Measurements from ENCODE around the gene AGFG2.
A peak's percentile ranks its signal among the peaks of the same experiment; 100 is the strongest.
"Not testable (repeated sequence)": the region's sequence is repeated elsewhere in the genome, so short reads cannot be mapped to it uniquely, and the experiment has no call there.

The AGFG2 gene

DNA sequence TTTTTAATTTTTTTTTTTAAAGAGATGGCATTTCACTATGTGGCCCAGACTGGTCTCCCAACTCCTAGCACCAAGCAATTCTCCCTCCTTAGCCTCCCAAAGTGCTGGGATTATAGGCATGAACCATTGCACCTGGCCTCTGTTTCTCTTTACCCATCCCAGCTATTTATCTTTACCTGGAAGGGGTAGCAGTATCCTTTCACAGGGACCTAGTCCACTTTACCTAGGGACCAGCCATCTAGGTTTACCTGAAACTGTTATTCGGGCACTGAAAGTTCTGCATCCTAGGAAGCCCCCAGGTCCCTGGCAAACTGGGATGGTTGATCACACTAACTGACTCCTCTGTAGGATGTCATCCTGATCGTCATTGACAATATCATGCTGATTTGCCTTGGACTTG, 21.7 kb upstream of the AGFG2 start:
- intact Hi-C loops (cut with DNase I): no loop called here
- DNase-seq: no peak

DNA sequence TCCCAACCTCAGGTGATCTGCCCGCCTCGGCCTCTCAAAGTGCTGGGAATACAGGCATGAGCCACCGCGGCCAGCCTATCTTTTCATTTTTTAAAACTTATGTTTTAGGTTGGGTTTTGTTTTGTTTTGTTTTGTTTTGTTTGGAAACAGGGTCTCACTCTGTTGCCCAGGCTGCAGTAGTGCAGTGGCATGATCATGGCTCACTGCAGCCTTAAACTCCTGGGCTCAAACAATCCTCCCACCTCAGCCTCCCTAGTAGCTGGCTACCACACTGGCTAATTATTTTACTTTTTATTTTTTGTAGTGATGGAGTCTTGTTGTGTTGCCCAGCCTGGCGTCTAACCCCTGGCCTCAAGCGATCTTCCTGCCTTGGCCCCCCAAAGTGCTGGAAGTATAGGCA, 19.4 kb upstream of the AGFG2 start:
- peak in 1 of 10 donors; percentile 32 for DNase-seq
- intact Hi-C loops (cut with DNase I): no loop called here

DNA sequence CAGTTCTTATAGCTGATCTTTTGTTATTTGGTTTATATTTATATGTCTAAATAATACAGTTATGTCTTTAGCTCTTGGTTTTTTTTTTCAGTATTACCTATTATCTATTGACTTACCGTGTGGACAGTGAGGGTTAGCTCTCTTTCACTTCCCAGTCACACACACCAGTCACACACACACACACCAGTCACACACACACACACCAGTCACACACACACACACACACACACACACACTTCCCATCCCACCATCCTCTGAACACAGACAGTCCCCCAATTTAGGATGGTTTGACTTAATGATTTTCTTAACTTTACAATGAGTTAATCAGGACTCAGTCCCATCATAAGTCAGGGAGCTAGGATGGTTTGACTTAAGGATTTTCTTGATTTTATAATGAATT, 18.9 kb upstream of the AGFG2 start:
- intact Hi-C loops (cut with DNase I): no loop called here
- no peak for DNase-seq

DNA sequence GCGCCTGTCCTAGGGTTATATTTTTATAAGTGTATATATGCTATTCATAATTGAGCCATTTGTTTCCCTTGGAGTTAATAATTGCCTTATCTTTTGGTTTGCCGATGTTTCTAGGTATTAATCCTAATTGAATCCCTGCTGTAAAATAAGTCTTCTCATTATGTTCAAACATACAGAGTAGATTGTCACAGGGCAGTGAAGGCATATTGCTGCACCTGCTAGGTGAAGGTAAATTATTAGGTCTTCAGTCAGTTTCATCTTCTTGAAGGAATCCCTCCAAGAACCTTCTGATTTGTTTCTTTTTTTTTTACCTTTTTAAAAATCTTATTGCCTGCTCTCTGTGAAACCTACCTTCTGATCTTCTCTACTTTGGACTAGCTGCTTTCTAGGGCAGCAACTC, 17.9 kb upstream of the AGFG2 start:
- intact Hi-C loops (cut with DNase I): no loop called here
- DNase-seq: no peak

DNA sequence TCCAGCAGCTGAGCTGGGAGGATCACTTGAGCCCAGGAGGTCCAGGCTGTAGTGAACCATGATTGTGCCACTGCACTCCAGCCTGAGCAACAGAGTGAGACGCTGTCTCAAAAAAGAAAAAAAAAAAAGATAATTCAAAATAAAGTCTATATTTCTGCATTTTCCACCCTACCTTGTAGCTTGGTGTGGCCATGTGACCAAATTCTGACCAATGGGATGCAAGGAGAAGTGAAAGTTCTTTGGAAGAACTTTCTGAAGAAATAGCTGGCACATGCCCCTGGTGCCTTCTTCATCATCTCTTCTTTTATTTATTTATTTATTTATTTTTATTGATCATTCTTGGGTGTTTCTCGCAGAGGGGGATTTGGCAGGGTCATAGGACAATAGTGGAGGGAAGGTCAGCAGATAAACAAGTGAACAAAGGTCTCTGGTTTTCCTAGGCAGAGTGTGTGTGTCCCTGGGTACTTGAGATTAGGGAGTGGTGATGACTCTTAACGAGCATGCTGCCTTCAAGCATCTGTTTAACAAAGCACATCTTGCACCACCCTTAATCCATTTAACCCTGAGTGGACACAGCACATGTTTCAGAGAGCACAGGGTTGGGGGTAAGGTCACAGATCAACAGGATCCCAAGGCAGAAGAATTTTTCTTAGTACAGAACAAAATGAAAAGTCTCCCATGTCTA, 17.0 kb upstream of the AGFG2 start:
- peak in 1 of 10 donors; percentile 7 for DNase-seq
- intact Hi-C loops (cut with DNase I): not testable (repeated sequence)

DNA sequence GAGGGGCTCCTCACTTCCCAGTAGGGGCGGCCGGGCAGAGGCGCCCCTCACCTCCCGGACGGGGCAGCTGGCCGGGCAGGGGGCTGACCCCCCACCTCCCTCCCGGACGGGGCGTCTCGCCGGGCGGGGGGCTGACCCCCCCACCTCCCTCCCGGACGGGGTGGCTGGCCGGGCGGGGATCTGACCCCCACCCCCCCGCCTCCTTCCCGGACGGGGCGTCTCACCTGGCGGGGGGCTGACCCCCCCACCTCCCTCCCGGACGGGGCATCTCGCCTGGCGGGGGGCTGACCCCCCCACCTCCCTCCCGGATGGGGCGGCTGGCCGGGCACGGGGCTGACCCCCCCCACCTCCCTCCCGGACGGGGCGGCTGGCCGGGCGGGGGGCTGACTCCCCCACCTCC, 15.8 kb upstream of the AGFG2 start:
- intact Hi-C loops (cut with DNase I): not testable (repeated sequence)
- peak in 1 of 10 donors; percentile 7 for DNase-seq

DNA sequence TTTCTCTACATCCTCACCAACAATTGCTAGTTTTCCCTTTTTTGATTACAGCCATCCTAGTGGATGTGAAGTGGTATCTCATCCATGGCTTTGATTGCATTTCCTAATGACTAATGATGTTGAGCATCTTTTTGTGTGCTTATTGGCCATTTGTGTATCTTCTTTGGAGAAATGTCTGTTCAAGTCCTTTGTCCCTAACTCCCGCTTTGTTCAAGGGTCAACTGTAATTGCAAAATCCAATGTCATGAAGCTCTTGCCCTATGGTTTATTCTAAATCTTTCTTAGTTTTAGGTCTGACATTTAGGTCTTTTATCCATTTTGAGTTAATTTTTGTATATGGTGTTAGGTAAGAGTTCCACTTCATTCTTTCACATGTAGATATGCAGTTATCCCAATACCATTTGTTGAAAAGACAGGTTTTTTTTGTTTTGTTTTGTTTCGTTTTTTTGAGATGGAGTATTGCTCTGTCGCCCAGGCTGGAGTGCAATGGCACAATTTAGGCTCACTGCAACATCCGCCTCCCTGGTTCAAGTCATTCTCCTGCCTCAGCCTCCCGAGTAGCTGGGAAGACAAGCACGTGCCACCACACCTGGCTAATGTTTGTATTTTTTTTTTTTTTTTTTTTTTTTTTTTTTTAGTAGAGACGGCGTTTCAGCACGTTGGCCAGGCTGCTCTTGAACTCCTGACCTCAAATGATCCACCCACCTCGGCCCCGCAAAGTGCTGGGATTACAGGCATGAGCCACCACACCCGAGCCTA, 10.7 kb upstream of the AGFG2 start:
- DNase-seq: peak in 1 of 10 donors; percentile 15
- intact Hi-C loops (cut with DNase I): not testable (repeated sequence)

DNA sequence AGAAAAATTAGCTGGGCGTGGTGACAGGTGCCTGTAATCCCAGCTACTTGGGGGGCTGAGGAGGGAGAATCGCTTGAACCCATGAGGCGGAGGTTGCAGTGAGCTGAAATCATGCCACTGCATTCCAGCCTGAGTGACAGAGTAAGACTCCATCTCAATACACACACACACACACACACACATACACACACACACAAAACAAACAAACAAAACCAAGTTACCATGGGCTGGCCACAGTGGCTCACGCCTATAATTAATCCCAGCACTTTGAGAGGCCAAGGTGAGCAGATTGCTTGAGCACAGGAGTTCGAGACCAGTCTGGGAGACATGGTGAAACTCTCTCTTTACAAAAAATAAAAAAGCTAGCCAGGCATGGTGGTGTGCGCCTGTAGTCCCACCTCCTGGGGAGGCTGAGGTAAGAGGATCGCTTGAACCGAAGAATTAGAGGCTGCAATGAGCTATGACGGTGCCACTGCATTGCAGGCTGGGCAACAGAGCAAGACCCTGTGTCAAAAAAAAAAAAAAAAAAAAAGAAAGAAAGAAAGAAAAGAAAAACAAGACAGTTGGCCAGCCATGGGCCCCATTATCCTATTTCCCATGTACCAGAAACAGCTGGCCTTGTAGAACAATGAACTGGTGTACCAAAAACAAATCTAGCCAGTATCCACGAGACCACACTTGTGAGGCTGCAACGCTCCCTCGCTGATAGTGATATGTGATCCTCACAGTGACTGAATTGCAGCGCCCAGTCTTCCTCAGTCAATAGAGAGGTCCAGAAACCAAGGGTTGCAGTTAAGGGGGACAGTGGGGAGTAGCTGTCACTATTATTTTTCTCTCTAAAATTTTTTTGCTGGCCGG, 6.6 kb upstream of the AGFG2 start:
- intact Hi-C loops (cut with DNase I): no loop called here

DNA sequence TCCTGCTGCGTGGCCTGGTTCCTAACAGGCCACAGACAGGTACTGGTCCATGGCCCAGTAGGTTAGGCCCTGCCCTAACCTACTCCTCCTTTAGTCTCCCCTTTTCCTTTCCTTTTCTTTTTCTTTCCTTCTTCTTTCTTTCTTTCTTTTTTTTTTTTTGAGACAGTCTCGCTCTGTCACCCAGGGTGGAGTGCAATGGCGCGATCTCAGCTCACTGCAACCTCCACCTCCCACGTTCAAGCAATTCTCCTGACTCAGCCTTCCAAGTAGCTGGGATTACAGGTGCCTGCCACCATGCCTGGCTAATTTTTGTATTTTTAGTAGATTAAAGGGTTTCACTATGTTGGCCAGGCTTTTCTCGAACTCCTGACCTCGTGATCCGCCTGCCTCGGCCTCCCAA, 3.0 kb upstream of the AGFG2 start:
- intact Hi-C loops (cut with DNase I): loop anchor here (5.0 kb wide), 1 partner anchor 44 kb away; no protein-coding TSS in a partner anchor
- not testable (repeated sequence) for DNase-seq

More for the DNA sequence above, 6.6 kb upstream of the AGFG2 start:
- DNase-seq: no peak

DNA sequence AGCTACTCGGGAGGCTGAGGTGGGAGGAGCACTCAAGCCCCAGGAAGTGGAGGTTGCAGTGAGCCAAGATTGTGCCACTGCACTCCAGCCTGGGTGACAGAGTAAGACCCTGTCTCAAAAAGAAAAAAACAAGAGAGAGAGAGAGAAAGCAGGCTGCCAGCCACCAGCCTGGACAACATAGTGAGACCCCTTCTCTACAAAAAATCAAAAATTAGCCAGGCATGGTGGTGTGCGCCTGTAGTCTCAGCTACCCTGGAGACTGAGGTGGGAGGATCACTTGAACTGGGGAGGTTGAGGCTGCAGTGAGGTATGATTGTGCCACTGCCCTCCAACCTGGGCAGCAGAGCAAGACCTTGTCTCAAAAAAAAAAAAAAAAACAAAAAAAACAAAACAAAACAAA, 2.3 kb upstream of the AGFG2 start:
- intact Hi-C loops (cut with DNase I): loop anchor here (5.0 kb wide), 1 partner anchor 44 kb away; no protein-coding TSS in a partner anchor
- not testable (repeated sequence) for DNase-seq

DNA sequence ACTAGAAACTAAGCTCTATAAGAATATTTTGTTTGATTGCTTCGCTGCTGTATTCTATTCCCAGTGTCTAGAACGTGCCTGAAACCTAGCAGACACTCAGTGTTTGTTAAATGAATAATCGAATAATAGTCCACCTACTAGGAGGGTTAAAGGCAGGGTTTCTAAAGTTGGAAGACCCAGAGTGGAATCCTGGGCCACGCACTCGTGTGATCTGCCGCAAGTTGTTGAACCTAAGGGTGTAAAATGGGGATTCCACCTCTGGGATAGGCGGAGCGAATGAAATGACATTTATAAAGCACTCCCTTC, 702 bp upstream of the AGFG2 start:
- intact Hi-C loops (cut with DNase I): loop anchor here (5.0 kb wide), 1 partner anchor 46 kb away; no protein-coding TSS in a partner anchor
- DNase-seq: no peak

DNA sequence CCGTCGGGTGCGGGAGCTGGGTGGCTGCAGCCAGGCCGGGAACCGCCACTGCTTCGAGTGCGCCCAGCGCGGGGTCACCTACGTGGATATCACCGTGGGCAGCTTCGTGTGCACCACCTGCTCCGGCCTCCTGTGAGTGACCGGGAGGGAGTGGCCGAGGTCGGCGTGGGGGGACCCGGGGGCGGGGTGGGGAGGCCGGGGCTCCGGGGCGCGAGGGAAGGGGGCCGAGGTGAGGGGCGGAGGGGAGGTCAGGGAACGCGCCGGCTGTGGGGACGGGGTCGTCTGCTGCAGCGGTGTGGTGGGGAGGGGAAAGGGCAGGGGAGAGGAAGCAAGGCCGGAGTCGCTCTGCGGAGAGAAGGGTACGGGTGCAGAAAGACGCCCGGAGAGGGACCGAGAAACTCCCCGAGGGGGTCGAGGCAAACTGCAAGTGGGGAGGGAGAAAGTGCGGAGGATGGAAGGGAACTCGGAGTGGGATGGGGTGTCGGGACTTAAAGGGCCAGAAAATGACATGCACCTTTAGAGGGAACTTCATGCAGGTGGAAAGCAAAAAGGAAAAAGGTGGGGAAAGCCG, 518 bp downstream of the AGFG2 start:
- intact Hi-C loops (cut with DNase I): loop anchor here (5.0 kb wide), 1 partner anchor 47 kb away; no protein-coding TSS in a partner anchor
- DNase-seq: no peak

DNA sequence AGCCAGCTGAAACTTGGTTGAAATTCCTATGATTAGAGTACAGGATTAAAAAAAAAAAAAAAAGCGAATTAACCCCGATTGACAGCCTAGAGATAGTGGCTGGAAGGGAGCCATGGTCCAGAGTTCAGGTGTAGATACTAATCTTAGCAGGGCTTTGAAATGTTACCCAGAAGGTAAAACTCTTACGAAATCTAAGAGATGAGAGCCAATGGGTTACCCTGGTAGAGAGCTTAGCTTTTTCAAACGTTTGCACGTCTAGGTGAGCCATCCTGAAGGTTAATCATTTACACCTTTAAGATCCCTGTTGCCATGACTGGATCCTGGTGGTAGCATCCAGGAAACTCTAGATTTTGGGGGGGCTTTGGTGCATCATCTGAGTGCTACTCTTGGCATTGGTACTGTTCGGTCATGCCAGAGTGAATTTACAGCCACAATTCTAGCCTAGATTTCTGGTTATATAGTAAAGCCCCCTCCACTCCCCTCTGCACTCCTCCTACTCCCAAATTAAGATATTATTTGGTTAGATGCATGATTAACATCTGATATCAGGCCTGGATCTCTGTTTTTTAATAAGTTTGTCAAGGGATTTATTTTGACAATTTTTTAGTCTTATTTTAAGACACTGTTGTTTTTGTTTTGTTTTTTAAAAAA, 1.2 kb downstream of the AGFG2 start:
- peak in 1 of 10 donors; percentile 4 for DNase-seq
- intact Hi-C loops (cut with DNase I): no loop called here

DNA sequence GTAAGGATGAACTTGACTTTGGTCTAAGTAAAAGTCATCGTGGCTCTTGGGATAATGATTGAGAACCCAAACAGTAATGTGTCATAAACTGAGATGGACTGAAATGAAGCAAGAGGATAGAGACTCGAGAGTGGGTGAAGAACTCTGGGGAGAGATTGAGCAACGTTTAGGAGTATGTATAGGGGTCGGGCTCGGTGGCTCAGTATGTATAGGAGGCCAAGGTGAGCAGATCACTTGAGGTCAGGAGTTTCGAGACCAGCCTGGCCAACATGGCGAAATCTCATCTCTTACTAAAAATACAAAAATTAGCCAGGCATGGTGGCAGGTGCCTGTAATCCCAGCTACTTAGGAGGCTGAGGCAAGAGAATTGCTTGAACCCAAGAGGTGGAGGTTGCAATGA, 2.3 kb downstream of the AGFG2 start:
- DNase-seq: peak in 1 of 10 donors; percentile 12
- intact Hi-C loops (cut with DNase I): not testable (repeated sequence)

DNA sequence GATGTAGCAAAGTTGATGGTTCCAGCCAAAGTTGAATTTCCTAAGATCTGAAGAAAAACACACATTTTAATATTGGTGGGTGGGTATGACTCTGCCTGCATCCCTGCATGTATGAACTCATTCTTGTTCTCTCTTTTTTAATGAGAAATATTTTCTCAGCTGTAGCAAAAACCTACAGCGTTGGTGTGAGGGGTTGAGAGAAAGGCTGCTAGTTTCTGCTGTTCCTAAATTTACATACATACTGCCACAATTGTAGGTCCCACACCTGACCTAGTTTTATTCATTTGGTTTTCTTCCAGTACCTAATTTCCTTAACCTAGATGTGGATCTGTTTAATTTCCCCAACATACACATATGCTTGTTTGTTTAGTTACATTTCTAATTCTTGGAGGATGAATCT, 4.6 kb downstream of the AGFG2 start:
- no peak for DNase-seq
- intact Hi-C loops (cut with DNase I): no loop called here

DNA sequence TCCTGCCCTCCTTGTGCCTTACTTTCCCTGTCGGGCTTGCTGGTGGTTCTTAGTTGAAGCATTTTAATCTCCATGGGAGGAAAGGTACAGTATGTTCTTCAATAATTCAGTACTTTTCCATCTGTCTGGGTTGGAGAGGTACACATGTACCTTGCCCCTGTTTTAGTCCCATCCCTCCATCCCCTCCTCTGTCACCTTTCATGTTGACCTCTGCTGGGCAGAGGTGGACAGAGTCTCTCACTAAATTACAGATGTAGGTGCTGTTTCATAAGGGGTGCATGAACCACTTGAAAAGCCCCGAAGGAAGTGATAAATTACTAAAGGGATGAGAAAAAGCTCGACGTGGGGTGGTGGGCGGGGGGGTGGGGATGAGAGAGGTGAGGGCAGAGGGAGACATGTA, 5.4 kb downstream of the AGFG2 start:
- DNase-seq: no peak
- intact Hi-C loops (cut with DNase I): no loop called here

DNA sequence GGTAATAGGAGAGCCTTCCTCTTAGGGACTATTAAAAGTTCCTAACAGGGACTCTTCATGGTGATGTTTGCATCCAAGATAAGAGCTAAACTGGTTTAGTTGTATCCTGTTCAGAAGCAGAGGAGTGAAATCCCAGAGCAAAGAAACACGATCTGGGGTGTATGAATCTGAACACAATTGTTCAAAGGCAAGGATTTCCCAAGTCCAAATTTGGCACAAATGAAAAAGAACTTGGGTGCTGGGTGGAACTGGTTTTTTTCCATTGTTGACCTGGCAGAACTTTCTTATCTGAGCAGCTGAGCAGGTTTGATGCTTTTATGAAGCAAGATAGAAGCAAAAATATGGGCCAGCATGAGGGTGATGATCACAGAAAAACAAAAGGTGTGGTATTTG, 6.0 kb downstream of the AGFG2 start:
- intact Hi-C loops (cut with DNase I): no loop called here
- DNase-seq: no peak

DNA sequence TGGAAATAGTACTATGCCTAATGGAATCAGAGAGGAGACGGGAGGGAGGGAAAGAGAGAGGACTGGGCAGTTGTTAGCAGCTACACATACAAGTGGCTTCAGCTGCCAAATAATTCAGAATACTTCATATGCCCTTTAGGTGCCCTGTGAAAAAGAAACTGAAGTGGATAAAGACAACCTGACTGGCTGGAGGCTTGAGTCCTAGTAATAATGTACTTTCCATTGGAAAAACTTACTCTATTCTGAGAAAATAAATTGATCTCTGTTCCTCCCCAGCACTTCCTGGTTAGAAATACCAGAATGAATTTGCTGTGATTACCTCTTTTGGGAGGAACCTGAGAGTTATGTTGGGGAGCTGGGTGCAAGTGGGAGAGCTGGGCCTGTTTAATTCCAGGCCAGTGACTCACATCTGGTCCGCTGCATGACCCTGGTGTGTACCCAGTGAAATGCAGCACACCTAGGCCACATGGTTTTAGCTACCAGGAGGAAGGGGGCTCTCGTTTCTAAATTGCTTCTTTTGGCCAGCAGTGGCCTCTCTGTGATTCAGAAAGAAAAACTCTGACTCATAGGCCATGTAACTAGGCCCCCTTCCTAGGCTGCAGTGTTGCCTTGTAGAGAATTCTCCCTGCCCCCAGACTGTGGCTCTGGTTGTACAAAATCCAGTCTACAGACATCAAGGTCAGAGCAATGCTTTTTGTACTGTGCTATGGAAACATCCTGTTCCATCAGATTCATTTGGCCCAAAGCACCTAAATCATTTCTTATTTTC, 6.5 kb downstream of the AGFG2 start:
- peak in 1 of 10 donors; percentile 43 for DNase-seq
- intact Hi-C loops (cut with DNase I): no loop called here

DNA sequence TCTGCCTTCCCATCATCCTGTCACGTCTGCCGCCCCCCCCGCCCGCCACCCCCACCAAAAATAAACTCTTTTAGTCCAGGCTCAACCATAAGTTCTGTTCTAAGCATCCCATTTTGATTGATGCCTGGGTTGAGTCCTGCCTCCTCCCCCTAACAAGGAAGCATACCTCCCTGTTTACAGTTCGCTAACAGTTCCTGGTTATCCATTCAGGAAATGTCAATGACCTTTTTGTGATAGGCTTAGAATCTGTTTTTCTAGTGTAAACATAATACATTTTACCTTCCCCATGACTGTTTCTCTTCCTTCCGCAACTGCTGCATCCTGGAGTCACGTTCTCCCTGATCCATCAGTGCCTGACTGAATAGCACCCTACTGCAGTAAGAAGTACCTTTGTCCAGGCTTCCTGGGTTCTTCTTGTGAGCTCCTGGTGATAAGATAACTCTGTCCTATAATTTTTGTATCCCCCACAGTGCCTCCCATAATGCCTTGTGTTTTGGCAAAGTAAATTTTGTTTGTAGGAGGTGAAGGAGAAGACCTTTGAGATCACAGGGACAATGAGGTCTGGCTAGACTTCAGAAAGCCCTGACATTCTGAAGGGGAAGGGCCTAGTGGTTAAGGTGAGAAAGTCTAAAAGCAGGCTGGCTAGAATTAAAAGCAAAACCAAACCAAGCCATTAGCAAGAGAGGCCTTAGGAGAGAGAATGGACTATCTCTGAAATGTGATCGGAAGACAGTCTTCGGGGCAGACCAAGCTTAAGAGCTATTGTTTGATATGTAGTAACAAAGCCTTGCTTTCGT, 7.3 kb downstream of the AGFG2 start:
- DNase-seq: no peak
- intact Hi-C loops (cut with DNase I): no loop called here
